ENCODE measurements around the gene CPLX4. TPM values are rescaled to one million over a fixed set of nuclear protein-coding genes. Genes with fewer than 3 reads are reported as not detected.

The CPLX4 gene, protein sequence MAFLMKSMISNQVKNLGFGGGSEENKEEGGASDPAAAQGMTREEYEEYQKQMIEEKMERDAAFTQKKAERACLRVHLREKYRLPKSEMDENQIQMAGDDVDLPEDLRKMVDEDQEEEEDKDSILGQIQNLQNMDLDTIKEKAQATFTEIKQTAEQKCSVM
- not detected in 2 replicates for total RNA-seq
- long read RNA-seq = 0 reads

DNA sequence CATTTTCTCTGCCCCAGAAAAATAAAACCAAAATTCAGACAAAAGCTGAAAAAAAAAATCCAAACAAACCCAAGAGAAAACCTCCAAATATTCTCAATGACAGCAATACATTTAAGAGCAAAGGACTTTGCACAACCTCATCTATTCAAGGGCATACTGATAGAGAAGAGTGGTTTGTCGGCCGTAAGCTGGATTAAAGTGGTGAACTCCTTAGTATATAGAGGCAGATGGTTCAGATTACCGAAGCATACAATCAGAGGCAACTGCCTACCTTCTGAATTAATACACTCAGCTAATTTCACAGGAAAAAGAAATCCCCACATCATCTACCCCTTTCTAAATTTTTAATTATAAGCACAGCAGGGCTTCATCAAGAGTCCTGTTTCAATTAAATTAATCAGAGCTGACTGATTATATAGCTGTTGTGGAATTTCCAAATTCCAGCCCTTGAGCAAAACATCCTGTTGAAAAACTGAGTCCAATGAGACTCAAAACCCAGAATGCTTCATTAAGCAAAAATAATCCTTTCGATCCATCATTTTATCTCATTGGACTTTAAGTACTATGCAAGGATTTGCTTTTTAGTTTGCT lies at the start of gene CPLX4:
Gene CPLX4, minus strand, starts transcription at position 190 of the 591 bp plus-strand sequence. Its CDS starts 187 bp downstream, at position 3.
- no peaks in the 10 kb centered on the region for H3K9me3 Mint-ChIP-seq (ENCODE audit: low read depth)
- H3K4me1 Mint-ChIP-seq (ENCODE audit: low read depth) = peaks cover 11% of the 10 kb centered on the region
- no peak for DNase-seq (ENCODE audit: low spot score, unreplicated experiment)
- H3K27me3 Mint-ChIP-seq = peaks cover 16% of the 10 kb centered on the region
- H3K36me3 Mint-ChIP-seq (ENCODE audit: insufficient read depth) = no peaks in the 10 kb centered on the region
- no peak within 1 kb of the TSS for H3K27ac Mint-ChIP-seq
- H3K4me3 Mint-ChIP-seq (ENCODE audit: low read depth) = no peak within 1 kb of the TSS
- TF ChIP-seq, protein P1, sequence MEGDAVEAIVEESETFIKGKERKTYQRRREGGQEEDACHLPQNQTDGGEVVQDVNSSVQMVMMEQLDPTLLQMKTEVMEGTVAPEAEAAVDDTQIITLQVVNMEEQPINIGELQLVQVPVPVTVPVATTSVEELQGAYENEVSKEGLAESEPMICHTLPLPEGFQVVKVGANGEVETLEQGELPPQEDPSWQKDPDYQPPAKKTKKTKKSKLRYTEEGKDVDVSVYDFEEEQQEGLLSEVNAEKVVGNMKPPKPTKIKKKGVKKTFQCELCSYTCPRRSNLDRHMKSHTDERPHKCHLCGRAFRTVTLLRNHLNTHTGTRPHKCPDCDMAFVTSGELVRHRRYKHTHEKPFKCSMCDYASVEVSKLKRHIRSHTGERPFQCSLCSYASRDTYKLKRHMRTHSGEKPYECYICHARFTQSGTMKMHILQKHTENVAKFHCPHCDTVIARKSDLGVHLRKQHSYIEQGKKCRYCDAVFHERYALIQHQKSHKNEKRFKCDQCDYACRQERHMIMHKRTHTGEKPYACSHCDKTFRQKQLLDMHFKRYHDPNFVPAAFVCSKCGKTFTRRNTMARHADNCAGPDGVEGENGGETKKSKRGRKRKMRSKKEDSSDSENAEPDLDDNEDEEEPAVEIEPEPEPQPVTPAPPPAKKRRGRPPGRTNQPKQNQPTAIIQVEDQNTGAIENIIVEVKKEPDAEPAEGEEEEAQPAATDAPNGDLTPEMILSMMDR (IDR thresholded peaks at IDR 0.05; ENCODE audit: unreplicated experiment) = no peak

DNA sequence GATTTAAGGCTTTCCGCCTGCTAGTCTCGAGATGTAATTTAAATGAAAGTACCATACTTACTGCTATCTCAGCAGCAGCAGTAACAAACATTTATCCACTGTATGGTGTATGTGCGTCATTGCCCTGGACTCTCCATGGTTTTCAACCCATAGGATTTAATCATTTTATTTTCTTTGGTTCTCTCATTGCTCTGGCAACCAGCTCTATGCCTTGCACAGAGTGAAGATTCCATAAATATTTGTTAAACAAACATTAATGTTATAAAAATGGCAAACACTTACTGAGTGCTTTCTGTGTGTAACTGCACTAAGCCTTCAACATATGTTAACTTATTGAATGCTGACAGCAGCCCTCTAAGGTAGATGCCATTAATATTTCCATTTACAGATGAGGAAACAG lies 41.9 kb upstream of the CPLX4 start:
- Mint-ChIP-seq H3K4me3 (ENCODE audit: low read depth) (peak overlapping the region; percentile 21), H3K27ac (no peak overlapping the region), H3K9me3 (ENCODE audit: low read depth) (no peaks in the 10 kb centered on the region), H3K4me1 (ENCODE audit: low read depth) (peaks cover 15% of the 10 kb centered on the region), H3K36me3 (ENCODE audit: insufficient read depth) (peaks cover 1% of the 10 kb centered on the region), H3K27me3 (peaks cover 6% of the 10 kb centered on the region)
- no peak for DNase-seq (ENCODE audit: low spot score, unreplicated experiment)
- TF ChIP-seq, protein P1 (IDR thresholded peaks at IDR 0.05; ENCODE audit: unreplicated experiment) = no peak

DNA sequence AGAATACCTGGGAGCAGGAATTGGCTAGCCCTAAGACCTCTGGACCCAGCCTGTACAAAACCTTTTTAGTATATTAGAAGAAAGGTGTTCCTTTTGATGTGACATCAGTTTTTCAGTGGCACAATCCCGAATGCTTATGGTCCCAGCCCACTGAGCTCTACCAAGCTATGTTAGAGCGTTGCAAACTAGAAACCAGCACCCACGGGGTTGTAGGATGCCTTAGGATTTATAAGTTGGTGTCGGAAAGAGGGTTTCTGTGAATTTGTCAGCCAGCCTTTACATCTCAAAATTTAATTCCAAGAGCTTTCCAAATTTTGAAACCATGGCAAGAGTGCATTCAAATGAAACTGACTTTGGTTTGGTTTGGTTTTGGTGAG lies 41.1 kb upstream of the CPLX4 start:
- DNase-seq (ENCODE audit: low spot score, unreplicated experiment) = no peak
- peak overlapping the region; percentile 69 for H3K4me3 Mint-ChIP-seq (ENCODE audit: low read depth)
- H3K9me3 Mint-ChIP-seq (ENCODE audit: low read depth) = no peaks in the 10 kb centered on the region
- TF ChIP-seq, protein P1 (IDR thresholded peaks at IDR 0.05; ENCODE audit: unreplicated experiment) = no peak
- H3K36me3 Mint-ChIP-seq (ENCODE audit: insufficient read depth) = peaks cover 4% of the 10 kb centered on the region
- H3K4me1 Mint-ChIP-seq (ENCODE audit: low read depth) = peaks cover 15% of the 10 kb centered on the region
- H3K27ac Mint-ChIP-seq = no peak overlapping the region
- peaks cover 6% of the 10 kb centered on the region for H3K27me3 Mint-ChIP-seq

DNA sequence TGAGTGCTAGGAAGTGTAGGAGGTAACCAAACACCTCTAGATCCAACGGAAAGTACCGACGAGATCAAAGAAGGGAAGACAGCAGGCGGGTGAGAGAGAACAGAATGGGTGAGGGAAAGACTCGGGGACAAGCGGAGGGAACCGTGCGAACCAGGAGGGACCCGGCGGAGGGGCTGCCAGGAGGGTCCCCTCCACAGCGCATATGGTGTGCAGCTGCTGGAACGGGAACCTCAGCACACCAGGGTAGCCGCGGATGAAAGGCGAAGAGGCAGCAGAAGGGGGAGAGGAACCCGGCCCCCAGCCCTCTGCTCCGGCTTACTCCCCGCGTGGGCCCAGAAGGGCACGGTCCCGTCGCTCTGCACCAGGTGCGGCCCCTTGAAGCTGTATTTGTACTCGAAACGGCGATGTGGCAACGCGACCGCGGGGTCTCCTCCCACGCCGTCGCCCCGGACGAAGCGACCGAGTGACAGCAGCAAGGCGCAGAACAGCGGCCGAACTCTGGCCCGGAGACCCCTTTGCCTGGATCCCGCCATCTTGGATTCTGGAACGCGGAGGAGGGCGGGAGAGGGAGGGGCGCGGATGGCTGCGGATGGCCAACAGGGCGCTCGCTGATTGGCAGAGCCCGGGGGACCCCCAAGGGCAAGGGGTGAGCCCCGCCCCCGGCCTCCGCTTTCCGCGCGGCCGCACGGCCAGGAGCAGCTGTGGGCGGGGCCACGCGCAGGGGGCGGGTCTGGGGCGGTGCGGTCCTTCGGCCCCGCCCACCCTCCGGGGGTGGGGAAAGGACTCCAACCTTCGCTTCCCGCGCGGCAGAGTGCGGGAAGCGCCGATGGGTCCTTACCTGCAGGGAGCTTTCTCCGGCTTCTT lies 40.5 kb upstream of the CPLX4 start, which contains the start of gene LMAN1:
Gene LMAN1, minus strand, starts transcription at position 554 of the 864 bp plus-strand sequence. Its CDS starts 21 bp downstream, at position 533.
- Mint-ChIP-seq H3K27ac (peak within 1 kb of the TSS; percentile 99), H3K4me3 (ENCODE audit: low read depth) (peak within 1 kb of the TSS; percentile 93), H3K9me3 (ENCODE audit: low read depth) (no peaks in the 10 kb centered on the region), H3K27me3 (peaks cover 6% of the 10 kb centered on the region), H3K36me3 (ENCODE audit: insufficient read depth) (peaks cover 5% of the 10 kb centered on the region), H3K4me1 (ENCODE audit: low read depth) (peaks cover 15% of the 10 kb centered on the region)
- peak; percentile 96 for DNase-seq (ENCODE audit: low spot score, unreplicated experiment)
- TF ChIP-seq, protein P1 (IDR thresholded peaks at IDR 0.05; ENCODE audit: unreplicated experiment) = no peak

DNA sequence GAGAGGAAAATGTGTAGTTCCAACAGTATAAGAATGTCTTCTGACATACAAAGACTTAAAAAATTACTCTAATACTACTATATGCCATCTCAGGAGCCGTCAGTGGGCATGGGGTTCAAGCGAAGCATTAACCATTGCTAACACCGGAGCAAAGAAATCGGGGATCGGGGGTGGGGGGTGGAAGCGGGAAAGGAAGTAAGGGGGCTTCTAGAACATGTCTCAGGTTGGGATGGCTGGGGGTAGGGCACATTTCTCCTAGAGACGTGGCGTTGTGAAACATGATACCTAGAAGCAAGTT lies 39.9 kb upstream of the CPLX4 start:
- H3K27ac Mint-ChIP-seq = peak overlapping the region; percentile 99
- H3K4me1 Mint-ChIP-seq (ENCODE audit: low read depth) = peaks cover 15% of the 10 kb centered on the region
- H3K27me3 Mint-ChIP-seq = peaks cover 3% of the 10 kb centered on the region
- TF ChIP-seq, protein P1 (IDR thresholded peaks at IDR 0.05; ENCODE audit: unreplicated experiment) = no peak
- H3K36me3 Mint-ChIP-seq (ENCODE audit: insufficient read depth) = peaks cover 5% of the 10 kb centered on the region
- H3K4me3 Mint-ChIP-seq (ENCODE audit: low read depth) = peak overlapping the region; percentile 93
- no peaks in the 10 kb centered on the region for H3K9me3 Mint-ChIP-seq (ENCODE audit: low read depth)
- no peak for DNase-seq (ENCODE audit: low spot score, unreplicated experiment)

Measured in progenitor cell of endocrine pancreas (in vitro differentiated cells).